GM23338 (cell line): ENCODE data around the gene TMEM150C.

Experiments
- CREB1 ChIP-seq: fragments of 250-450 bp; sonication (Bioruptor Pico); IDR thresholded peaks from 2 replicates; pipeline ENCODE4 v1.5.0; 2020; ENCODE audit warnings: low read depth, mild to moderate bottlenecking, moderate library complexity
- CTCF ChIP-seq, 2 experiments: fragments of 200-600 bp in 1 of 2; sonication (generic) in 1 of 2; conservative IDR thresholded peaks; 2 replicates each; pipeline versions ENCODE4 v1.5.1 to v1.6.1; 2016 to 2017; ENCODE audit warnings: antibody characterized with exemption in 2 of 2, low read depth in 2 of 2, mild to moderate bottlenecking in 2 of 2, moderate library complexity in 1 of 2
- EZH2 ChIP-seq: fragments of 200-600 bp; sonication (generic); IDR thresholded peaks from one replicate; pipeline ENCODE4 v1.8.0; 2017; ENCODE audit warnings: antibody characterized with exemption, mild to moderate bottlenecking, low read depth; ENCODE audit not compliant: unreplicated experiment
- NANOG ChIP-seq: IDR thresholded peaks from 2 replicates; pipeline ENCODE4 v1.6.1; 2016; ENCODE audit warnings: antibody characterized with exemption, borderline replicate concordance
- POLR2AphosphoS5 ChIP-seq: IDR thresholded peaks from 2 replicates; pipeline ENCODE4 v1.6.1; 2016; ENCODE audit warnings: antibody characterized with exemption, low read depth

DNA sequence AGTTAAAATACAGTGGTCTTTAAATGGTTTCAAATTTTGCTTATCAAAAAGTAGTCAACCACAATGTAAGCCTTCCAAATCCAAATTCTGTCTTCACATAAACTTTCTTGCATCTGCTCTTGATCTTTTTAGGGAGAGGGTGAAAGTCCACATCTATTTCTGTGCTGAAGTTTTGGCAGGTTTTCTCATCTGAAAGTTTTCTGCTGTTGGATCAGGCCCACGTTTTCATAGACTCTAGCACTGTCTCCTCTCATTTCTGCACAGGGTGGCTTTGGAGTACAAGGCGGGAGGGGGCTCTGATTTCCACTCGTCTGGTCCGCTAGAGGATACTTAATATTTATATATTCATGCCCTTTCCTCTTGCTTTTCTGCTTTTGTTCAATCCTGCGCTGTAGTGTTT lies 18.1 kb upstream of the TMEM150C start:
- TF ChIP-seq CTCF (conservative IDR thresholded peaks at IDR 0.05; ENCODE audit: low read depth in 2 of 2) (no peak), CREB1 (CRISPR knock-in tag) (no peak), EZH2 (no peak), POLR2AphosphoS5 (no peak), NANOG (no peak)
